T-helper 17 cell (primary cell): ENCODE results near the gene BUB1. TPM values are rescaled to one million over a fixed set of nuclear protein-coding genes. Genes with fewer than 3 reads are reported as not detected.
A peak's percentile ranks its signal among the peaks of the same experiment; 100 is the strongest.
"Not testable (repeated sequence)": the region's sequence is repeated elsewhere in the genome, so short reads cannot be mapped to it uniquely, and the experiment has no call there.

Experiments
- ATAC-seq: fragments of 150-1000 bp; cut with Tn5 transposase; 2 replicates; pipeline ENCODE4 v1.10.0; 2021; ENCODE audit warnings: mild to moderate bottlenecking, moderate library complexity
- DNase-seq, 3 donors: peaks; one replicate each; pipeline versions ENCODE4 v3.0.0 to v3.0.0-alpha.2; 2020 to 2021
- H3K9me3 ChIP-seq: one replicate; pipeline ENCODE4 v1.7.0; 2013; ENCODE audit warnings: low read length, mild to moderate bottlenecking; ENCODE audit not compliant: control insufficient read depth, poor library complexity, severe bottlenecking
- H3K27ac Mint-ChIP-seq: one replicate; pipeline ENCODE4 v1.8.0; 2022; ENCODE audit warnings: mild to moderate bottlenecking, moderate library complexity, mixed read lengths
- H3K27me3 Mint-ChIP-seq: one replicate; pipeline ENCODE4 v1.8.0; 2022; ENCODE audit warnings: mixed read lengths
- H3K36me3 Mint-ChIP-seq: one replicate; pipeline ENCODE4 v1.8.0; 2022; ENCODE audit warnings: low read depth, mixed read lengths
- H3K4me1 Mint-ChIP-seq: one replicate; pipeline ENCODE4 v1.8.0; 2022; ENCODE audit warnings: mild to moderate bottlenecking, mixed read lengths
- H3K4me3 Mint-ChIP-seq: one replicate; pipeline ENCODE4 v1.8.0; 2022; ENCODE audit warnings: mild to moderate bottlenecking, moderate library complexity, mixed read lengths
- total RNA-seq, 4 donors: library from RNA in 2 of 4; stranded (reverse) in 2 of 4; gene quantifications; one replicate each; pipeline ENCODE4 v1.2.3 and lab custom pipeline; 2022 to 2026

Gene BUB1
- total RNA-seq, 2 donors from 2014 or later, result 3.2 to 8.6 TPM

DNA sequence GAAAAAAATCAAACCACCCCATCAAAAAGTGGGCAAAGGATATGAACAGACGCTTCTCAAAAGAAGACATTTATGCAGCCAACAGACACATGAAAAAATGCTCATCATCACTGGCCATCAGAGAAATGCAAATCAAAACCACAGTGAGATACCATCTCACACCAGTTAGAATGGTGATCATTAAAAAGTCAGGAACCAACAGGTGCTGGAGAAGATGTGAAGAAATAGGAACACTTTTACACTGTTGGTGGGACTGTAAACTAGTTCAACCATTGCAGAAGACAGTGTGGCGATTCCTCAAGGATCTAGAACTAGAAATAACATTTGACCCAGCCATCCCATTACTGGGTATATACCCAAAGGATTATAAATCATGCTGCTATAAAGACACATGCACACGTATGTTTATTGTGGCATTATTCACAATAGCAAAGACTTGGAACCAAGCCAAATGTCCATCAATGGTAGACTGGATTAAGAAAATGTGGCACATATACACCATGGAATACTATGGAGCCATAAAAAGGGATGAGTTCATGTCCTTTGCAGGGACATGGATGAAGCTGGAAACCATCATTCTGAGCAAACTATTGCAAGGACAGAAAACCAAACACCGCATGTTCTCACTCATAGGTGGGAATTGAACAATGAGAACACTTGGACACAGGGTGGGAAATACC, 41.8 kb downstream of the BUB1 start:
- H3K27me3 Mint-ChIP-seq, result not testable (repeated sequence)

DNA sequence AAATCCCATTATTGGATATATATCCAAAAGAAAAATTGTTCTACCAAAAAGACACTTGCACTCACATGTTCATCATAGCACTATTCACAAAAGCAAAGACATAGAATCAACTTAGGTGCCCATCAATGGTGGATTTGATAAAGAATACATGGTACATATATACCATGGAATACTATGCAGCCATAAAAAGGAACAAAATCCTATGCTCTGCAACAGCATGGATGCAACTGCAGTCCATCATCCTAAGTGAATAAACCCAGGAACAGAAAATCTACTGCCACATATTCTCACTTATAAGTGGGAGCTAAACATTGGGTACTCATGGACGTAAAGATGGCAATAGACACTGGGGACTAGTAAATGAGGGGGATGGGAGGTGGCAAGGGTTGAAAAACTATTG, 50.5 kb downstream of the BUB1 start:
- not testable (repeated sequence) for H3K27ac Mint-ChIP-seq, ATAC-seq, H3K4me1 Mint-ChIP-seq, H3K36me3 Mint-ChIP-seq, H3K9me3 ChIP-seq, DNase-seq, H3K27me3 Mint-ChIP-seq, H3K4me3 Mint-ChIP-seq

More for the DNA sequence above, 41.8 kb downstream of the BUB1 start:
- not testable (repeated sequence) for DNase-seq, H3K4me3 Mint-ChIP-seq, H3K36me3 Mint-ChIP-seq, ATAC-seq, H3K4me1 Mint-ChIP-seq, H3K27ac Mint-ChIP-seq, H3K9me3 ChIP-seq

DNA sequence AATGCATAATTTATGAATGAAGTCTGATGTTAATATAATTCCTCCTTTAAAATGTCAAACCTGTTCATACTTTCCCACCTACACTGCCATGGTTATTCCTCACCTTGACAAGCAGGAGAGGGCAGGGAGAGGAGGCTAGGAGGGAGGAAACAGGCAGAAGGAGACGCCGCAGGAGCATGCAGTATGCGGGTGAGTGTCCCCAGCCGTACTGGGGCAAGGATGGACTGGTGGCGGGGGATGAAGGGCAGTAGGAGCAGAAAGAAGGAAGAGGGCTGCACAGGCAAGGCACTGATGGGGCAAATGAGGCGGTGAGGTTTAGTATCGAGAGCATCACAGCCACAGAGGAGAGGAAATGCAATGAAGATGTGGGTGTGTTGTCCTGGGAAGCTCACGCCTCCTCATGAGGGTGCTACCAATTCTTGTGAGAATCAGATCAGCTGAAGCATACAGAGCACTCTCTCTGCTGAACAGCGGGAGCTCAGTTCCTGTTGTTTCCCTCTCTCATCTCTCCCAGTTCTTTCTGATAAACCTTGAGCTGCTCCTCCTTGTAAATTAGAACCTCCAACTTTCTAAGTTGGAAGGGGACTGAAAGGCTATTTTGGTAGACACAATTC, 58.4 kb downstream of the BUB1 start:
- H3K27ac Mint-ChIP-seq, H3K36me3 Mint-ChIP-seq, H3K4me3 Mint-ChIP-seq, ATAC-seq, H3K27me3 Mint-ChIP-seq, DNase-seq, H3K9me3 ChIP-seq, H3K4me1 Mint-ChIP-seq: not testable (repeated sequence)

DNA sequence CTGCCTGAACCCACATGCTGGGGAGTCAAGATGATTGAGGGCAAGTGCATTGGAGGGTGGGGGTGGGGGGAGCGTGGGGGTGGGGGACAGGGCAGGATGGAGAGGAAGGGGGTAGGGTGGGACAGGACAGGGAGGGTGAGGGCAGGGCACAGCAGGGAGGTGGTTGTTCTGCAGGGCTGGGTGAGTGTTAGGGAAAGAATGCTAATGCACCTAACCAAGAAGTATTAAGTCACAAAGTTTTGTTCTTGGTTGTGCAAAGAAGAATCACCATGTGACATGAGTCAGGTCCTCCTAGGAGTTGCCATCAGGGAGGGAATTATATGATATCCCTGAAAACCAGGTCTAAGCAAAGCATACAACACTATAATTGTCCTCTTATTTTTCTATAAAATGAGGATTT, 63.9 kb downstream of the BUB1 start:
- H3K27me3 Mint-ChIP-seq, H3K4me3 Mint-ChIP-seq, H3K4me1 Mint-ChIP-seq, H3K27ac Mint-ChIP-seq, H3K9me3 ChIP-seq, ATAC-seq, DNase-seq, H3K36me3 Mint-ChIP-seq: not testable (repeated sequence)

DNA sequence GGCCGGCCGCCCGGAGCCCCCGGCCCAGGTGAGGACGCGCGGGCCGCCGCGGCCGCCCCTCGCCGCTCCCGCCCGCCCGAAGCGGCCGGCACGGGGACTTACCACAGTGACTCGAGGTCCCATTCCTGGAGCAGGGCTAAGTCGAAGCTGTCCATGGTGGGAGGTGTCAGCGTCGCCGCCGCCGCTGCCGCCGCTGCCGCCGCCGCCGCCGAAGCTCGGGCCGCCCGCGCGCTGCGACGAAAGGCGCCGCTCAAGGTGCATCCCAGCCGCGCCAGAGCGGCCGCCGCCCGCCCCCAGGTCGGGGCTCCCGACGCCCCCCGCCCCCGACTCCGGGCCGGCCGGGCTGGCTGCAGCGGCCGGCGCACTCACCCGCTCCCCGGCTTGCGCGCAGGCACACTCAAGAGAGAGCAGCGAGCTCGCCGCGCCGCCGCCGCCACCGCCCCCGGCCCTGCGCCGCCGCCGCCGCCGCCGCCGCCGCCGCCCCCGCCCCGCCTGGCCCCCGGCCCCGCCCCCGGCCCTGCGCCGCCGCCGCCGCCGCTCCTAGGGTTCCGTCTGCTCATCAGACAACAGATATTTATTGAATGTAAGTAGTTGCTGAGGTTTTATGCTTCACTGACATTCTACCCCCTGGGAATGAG, 67.1 kb downstream of the BUB1 start:
- DNase-seq (peak; percentile 3 to 12 (median 9)), ATAC-seq (peak; percentile 70)
- H3K4me1 Mint-ChIP-seq, H3K4me3 Mint-ChIP-seq, H3K36me3 Mint-ChIP-seq, H3K27me3 Mint-ChIP-seq, H3K27ac Mint-ChIP-seq, H3K9me3 ChIP-seq: not testable (repeated sequence)

DNA sequence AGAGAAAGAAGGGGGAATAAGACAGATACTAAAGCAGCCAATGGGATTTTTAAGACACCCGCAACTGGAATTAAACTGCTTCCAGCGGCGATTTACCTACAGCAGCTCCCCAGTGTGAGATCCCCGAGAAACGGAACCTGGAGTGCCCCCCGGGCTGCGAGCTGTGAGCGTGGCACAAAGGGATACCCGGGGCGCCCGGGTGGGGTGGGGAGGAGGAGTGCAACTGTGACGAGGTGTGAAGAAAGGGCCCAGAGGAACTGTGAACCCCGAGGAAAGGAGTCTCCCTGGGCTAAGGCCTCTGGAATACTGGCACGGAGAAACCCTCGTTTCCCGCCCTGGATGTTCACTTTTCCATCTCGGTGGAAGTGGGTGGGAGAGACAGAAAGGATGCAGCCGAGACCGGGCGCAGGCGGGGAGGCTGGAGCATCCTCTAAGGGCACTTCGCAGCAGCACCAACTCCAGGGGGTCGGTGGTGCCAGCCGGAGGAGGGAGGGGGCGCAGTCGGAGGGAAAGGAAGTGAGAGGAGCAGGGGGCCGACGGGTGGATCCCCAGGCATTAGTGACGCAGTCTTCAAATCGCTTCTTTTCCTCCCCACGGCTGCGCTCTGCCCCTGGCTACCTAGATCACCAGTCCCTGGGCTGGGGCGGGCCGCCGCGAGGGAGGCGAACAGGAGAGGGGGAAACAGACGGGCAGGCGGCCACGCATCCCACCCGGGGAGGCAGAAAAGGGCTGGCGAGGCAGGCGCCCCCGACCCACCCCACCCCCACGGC, 67.8 kb downstream of the BUB1 start:
- not testable (repeated sequence) for H3K27me3 Mint-ChIP-seq, H3K4me3 Mint-ChIP-seq, H3K27ac Mint-ChIP-seq, H3K4me1 Mint-ChIP-seq, H3K9me3 ChIP-seq, DNase-seq, H3K36me3 Mint-ChIP-seq
- peak; percentile 66 for ATAC-seq

DNA sequence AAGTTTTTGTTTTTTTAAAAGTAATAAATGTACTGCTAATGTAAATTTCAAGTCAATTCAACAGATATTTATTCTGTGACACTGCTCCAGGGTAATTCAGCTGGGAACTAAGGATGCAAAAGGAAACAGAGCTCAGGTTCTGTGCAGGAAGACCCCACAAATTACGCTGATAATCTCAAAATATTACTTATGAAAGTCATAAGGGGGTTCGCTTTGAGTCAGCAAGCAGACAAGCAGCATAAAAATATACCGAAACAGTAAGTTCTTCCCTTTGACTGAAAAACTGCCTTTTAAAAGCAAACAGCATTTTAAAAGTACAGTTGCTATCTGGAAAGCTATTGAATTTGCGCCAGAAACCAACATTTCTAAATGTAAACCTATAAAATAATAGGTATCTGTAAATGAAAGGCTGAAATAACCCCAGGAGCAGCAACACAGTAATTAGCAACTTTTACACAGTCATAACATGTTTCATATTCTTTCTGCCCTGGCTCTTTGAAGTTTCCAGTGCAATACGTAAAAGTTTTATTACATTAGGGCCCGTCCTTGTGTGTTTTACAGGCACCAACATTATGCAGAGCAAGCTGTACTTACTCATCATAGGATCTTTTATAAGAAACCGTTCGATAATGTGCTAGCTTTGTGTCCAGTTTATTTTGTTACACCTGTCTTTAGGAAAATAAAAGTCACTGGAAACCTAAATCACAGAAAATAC, 68.9 kb downstream of the BUB1 start:
- not testable (repeated sequence) for H3K27ac Mint-ChIP-seq, ATAC-seq, H3K36me3 Mint-ChIP-seq, H3K27me3 Mint-ChIP-seq, H3K4me3 Mint-ChIP-seq, H3K4me1 Mint-ChIP-seq, DNase-seq, H3K9me3 ChIP-seq

DNA sequence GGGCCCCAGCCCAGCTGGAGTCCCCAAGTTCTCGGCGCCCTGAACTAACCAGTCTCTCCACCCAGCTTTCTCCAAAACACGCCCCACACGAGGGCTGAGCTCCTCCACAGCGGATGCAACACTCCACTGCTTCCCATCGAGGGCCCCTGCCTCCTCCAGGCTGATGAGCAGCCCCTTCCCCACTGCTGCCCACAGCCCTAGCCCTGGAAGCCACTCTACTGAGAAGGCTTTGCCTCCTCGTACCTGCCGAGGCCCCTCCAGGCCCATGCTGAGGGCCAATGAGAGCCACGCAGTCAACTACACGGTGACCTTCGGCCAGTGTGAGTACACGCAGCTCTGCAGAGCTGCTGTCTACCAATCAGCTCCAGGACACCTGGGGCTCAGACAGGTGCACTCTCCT, 72.8 kb downstream of the BUB1 start:
- H3K36me3 Mint-ChIP-seq, H3K4me1 Mint-ChIP-seq, H3K27me3 Mint-ChIP-seq, DNase-seq, H3K4me3 Mint-ChIP-seq, ATAC-seq, H3K27ac Mint-ChIP-seq, H3K9me3 ChIP-seq: not testable (repeated sequence)

DNA sequence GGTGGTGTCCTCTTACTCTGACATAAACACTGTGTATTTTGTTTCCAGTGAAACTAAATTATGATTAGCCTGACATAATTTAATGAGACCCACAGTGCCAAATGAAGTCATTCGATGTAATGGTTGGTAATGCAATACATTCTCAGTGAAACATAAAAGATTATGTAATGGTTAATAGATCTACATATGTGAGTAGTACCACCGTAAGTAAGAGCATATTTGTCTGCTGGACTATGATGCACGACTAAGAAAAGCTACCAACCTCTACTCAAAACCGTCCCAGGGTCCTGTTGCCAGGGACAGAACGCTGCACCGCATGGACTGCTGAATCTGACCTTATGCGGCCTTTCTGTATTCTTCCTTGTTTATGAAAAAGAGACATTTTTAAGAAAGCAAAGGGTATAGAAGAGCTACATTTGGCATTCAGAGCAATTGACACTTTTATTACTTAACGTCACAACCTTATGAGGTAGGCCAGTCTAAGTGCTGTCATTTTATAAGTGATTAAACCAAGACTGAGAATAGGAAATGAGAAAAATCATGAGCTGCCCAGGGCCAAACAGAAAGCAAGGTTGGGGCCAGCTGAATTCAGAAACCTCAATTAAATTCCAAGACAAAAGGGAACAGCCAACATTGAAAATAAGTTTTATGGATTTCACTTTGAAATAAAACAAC, 73.8 kb downstream of the BUB1 start:
- DNase-seq, H3K4me1 Mint-ChIP-seq, H3K27ac Mint-ChIP-seq, H3K4me3 Mint-ChIP-seq, ATAC-seq, H3K27me3 Mint-ChIP-seq, H3K36me3 Mint-ChIP-seq, H3K9me3 ChIP-seq: not testable (repeated sequence)

DNA sequence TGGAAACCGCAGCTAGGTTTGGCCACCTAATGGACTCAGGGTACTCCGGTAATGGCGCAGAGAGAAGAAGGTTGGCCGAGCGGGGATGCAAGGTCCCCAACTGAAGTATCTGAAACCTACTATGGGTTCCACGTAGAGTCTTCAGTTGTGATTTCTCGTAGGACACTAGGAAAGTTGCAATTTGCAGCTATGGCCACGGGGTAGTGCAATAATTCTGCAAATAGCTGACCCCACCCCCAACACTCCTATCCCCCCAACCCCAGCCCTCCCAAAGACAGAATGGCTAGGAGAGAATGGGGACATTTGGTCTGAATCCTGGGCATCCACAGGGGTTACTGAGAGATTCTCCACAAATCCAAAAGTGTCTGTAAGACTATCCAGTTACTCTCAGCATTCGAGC, 75.7 kb downstream of the BUB1 start:
- not testable (repeated sequence) for H3K36me3 Mint-ChIP-seq

DNA sequence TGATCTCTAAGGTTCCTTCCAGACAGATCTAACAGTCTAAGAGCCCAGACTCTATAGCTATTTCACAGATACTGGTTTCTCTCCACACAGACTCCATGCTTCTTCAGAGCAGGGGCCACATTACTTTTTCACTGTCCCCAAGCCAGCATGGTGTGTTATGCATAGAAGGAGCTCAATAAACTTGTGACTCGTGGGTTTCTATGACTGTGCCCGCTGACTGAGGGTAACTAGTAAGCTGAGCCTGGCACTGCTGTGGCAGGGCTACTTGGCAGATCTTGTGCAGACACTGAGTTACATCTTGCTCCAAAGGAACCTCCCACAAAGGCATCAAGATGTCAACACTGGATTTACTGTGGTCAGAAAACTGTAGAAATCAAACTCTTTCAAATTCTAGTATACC, 85.9 kb downstream of the BUB1 start:
- H3K4me3 Mint-ChIP-seq, DNase-seq, H3K36me3 Mint-ChIP-seq, H3K4me1 Mint-ChIP-seq, ATAC-seq, H3K27me3 Mint-ChIP-seq, H3K27ac Mint-ChIP-seq, H3K9me3 ChIP-seq: not testable (repeated sequence)

More for the DNA sequence above, 75.7 kb downstream of the BUB1 start:
- not testable (repeated sequence) for H3K9me3 ChIP-seq, H3K27me3 Mint-ChIP-seq, H3K4me1 Mint-ChIP-seq, DNase-seq, H3K4me3 Mint-ChIP-seq, ATAC-seq, H3K27ac Mint-ChIP-seq

DNA sequence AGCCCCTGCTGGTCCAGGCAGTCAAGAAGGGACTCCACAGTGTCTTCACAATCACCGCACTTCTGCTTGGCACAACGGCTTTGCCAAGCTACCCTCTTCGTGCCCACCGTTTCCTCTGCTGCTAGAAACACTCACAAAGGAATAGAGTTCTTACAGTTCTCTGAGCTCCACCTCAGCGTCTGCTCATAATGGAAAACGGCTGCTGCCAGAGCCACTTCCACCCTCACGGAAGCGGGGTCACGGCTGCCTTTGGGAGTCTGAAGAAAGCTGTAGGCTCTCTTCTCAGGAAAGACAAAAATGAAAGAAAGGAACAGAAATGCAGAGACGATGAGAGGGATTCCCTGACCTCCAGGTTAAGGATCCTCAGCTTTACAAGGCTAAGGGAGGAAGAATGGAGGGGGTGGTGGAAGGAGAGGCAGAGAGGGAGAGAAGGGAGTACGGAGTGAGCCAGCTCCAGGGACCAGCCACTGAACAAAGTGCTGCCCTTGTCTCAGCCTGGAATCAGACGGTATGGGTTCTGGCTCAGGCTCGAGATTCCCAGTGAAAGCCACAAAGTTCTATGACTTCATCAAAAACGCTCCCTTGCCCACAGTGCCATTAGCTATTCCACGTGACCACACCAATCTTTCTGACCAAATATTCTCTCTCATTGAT, 88.1 kb downstream of the BUB1 start:
- not testable (repeated sequence) for DNase-seq, H3K27me3 Mint-ChIP-seq, H3K4me3 Mint-ChIP-seq, H3K9me3 ChIP-seq, H3K27ac Mint-ChIP-seq, ATAC-seq, H3K4me1 Mint-ChIP-seq, H3K36me3 Mint-ChIP-seq
